ENCODE results near the gene SH3PXD2B. TPM values are rescaled to one million over a fixed set of nuclear protein-coding genes. Genes with fewer than 3 reads are reported as not detected.

SH3PXD2B gene
- total RNA-seq, 3 donors from 2014 or later, result 35.3 to 118 (median 43.9) TPM

GRCh38 chr5:172311605-172312004 is 142.7 kb downstream of the SH3PXD2B start:
- Histone ChIP-seq H3K4me3 (no peak overlapping the region), H3K27ac (no peak overlapping the region), H3K9me3 (no peaks in the 10 kb centered on the region), H3K4me1 (no peaks in the 10 kb centered on the region), H3K27me3 (no peaks in the 10 kb centered on the region), H3K36me3 (no peaks in the 10 kb centered on the region)
- no peak for TF ChIP-seq POLR2AphosphoS5 (IDR thresholded peaks at IDR 0.05)
- TF ChIP-seq POLR2A (IDR thresholded peaks at IDR 0.05), result no peak
- TF ChIP-seq CTCF (IDR thresholded peaks at IDR 0.05), result no peak
- intact Hi-C loops (cut with DNase I; ENCODE audit: low total_unique reads), result no loop called here
- DNase-seq (ENCODE audit: low spot score in 2 of 2), result no peak

GRCh38 chr5:172311026-172311425 is 143.3 kb downstream of the SH3PXD2B start:
- DNase-seq (ENCODE audit: low spot score in 2 of 2), result no peak
- intact Hi-C loops (cut with DNase I; ENCODE audit: low total_unique reads), result no loop called here
- Histone ChIP-seq H3K4me1 (no peaks in the 10 kb centered on the region), H3K9me3 (no peaks in the 10 kb centered on the region), H3K27me3 (no peaks in the 10 kb centered on the region), H3K4me3 (no peak overlapping the region), H3K36me3 (no peaks in the 10 kb centered on the region), H3K27ac (no peak overlapping the region)
- TF ChIP-seq POLR2AphosphoS5 (IDR thresholded peaks at IDR 0.05) (no peak), CTCF (IDR thresholded peaks at IDR 0.05) (no peak), POLR2A (IDR thresholded peaks at IDR 0.05) (no peak)

- no peaks in the 10 kb centered on the region for H3K4me1 ChIP-seq
- no peak for DNase-seq (ENCODE audit: low spot score in 2 of 2)
- intact Hi-C loops (cut with DNase I; ENCODE audit: low total_unique reads), result no loop called here
- no peak overlapping the region for H3K27ac ChIP-seq
- H3K27me3 ChIP-seq, result no peaks in the 10 kb centered on the region
- H3K36me3 ChIP-seq, result no peaks in the 10 kb centered on the region
- no peak overlapping the region for H3K4me3 ChIP-seq
- TF ChIP-seq POLR2A (IDR thresholded peaks at IDR 0.05) (no peak), POLR2AphosphoS5 (IDR thresholded peaks at IDR 0.05) (no peak), CTCF (IDR thresholded peaks at IDR 0.05) (no peak)
- H3K9me3 ChIP-seq, result peaks cover 0 to 5% of the 10 kb centered on the region in 2 donors
Measured at GRCh38 chr5:172305380-172305779, 148.9 kb downstream of the SH3PXD2B start.

GRCh38 chr5:172303572-172304335 is 150.6 kb downstream of the SH3PXD2B start:
- no peak for TF ChIP-seq CTCF (IDR thresholded peaks at IDR 0.05)
- no peak for TF ChIP-seq POLR2AphosphoS5 (IDR thresholded peaks at IDR 0.05)
- TF ChIP-seq POLR2A (IDR thresholded peaks at IDR 0.05), result no peak
- Histone ChIP-seq H3K4me3 (no peak overlapping the region), H3K36me3 (no peaks in the 10 kb centered on the region), H3K4me1 (no peaks in the 10 kb centered on the region), H3K27ac (no peak overlapping the region), H3K27me3 (no peaks in the 10 kb centered on the region), H3K9me3 (peaks cover 0 to 5% of the 10 kb centered on the region in 2 donors)
- DNase-seq (ENCODE audit: low spot score in 2 of 2), result no peak
- intact Hi-C loops (cut with DNase I; ENCODE audit: low total_unique reads), result no loop called here

- intact Hi-C loops (cut with DNase I; ENCODE audit: low total_unique reads), result no loop called here
Measured at GRCh38 chr5:172303162-172303561, 151.2 kb downstream of the SH3PXD2B start.

More at GRCh38 chr5:172303162-172303561, 151.2 kb downstream of the SH3PXD2B start:
- Histone ChIP-seq H3K36me3 (no peaks in the 10 kb centered on the region), H3K27me3 (no peaks in the 10 kb centered on the region), H3K4me1 (no peaks in the 10 kb centered on the region), H3K4me3 (no peak overlapping the region), H3K27ac (no peak overlapping the region), H3K9me3 (peaks cover 0 to 5% of the 10 kb centered on the region in 2 donors)
- TF ChIP-seq CTCF (IDR thresholded peaks at IDR 0.05) (no peak), POLR2AphosphoS5 (IDR thresholded peaks at IDR 0.05) (no peak), POLR2A (IDR thresholded peaks at IDR 0.05) (no peak)
- DNase-seq (ENCODE audit: low spot score in 2 of 2), result no peak
